SKM-1 treated with dmso at 0.1 percent for 144 hours (cell line): ENCODE results near the gene SPINK4.
A peak's percentile ranks its signal among the peaks of the same experiment; 100 is the strongest.

Experiments used
- DNase-seq: peaks from one replicate; lab custom pipeline; 2025; ENCODE audit not compliant: unreplicated experiment; lab: John Stamatoyannopoulos, UW

The SPINK4 gene

GRCh38 chr9:33239921-33240320, at the start of gene SPINK4:
SPINK4 (plus strand) TSS chr9:33240167; CDS start chr9:33240209, 42 bp downstream.
- no peak for DNase-seq

- DNase-seq, result no peak
Observed at GRCh38 chr9:33192493-33193255, 47.3 kb upstream of the SPINK4 start.

- DNase-seq, result no peak
Observed at GRCh38 chr9:33193818-33194217, 46.1 kb upstream of the SPINK4 start.

GRCh38 chr9:33196736-33197135, 43.2 kb upstream of the SPINK4 start:
- no peak for DNase-seq

GRCh38 chr9:33197279-33198152, 42.5 kb upstream of the SPINK4 start:
- DNase-seq, result no peak

GRCh38 chr9:33198165-33198564, 41.8 kb upstream of the SPINK4 start:
- DNase-seq, result no peak

- no peak for DNase-seq
Observed at GRCh38 chr9:33202018-33202417, 37.9 kb upstream of the SPINK4 start.

GRCh38 chr9:33202552-33203201, 37.3 kb upstream of the SPINK4 start:
- DNase-seq, result no peak

GRCh38 chr9:33209394-33209793, 30.6 kb upstream of the SPINK4 start:
- no peak for DNase-seq

- DNase-seq, result no peak
Observed at GRCh38 chr9:33210006-33210715, 29.8 kb upstream of the SPINK4 start.

GRCh38 chr9:33211695-33212393, 28.1 kb upstream of the SPINK4 start:
- DNase-seq, result no peak

GRCh38 chr9:33220681-33221567, 19.0 kb upstream of the SPINK4 start:
- peak; percentile 76 for DNase-seq

- DNase-seq, result no peak
Observed at GRCh38 chr9:33221568-33221884, 18.4 kb upstream of the SPINK4 start.

- no peak for DNase-seq
Observed at GRCh38 chr9:33222031-33222430, 17.9 kb upstream of the SPINK4 start.

- DNase-seq, result no peak
Observed at GRCh38 chr9:33223696-33224095, 16.3 kb upstream of the SPINK4 start.

- peak; percentile 61 for DNase-seq
Observed at GRCh38 chr9:33225319-33226147, 14.4 kb upstream of the SPINK4 start.

GRCh38 chr9:33227008-33227398, 13.0 kb upstream of the SPINK4 start:
- DNase-seq, result peak; percentile 93

GRCh38 chr9:33227741-33228140, 12.2 kb upstream of the SPINK4 start:
- DNase-seq, result no peak

GRCh38 chr9:33228606-33229005, 11.4 kb upstream of the SPINK4 start:
- no peak for DNase-seq
